ENCODE measurements around the gene DDX10.

GRCh38 chr11:108685419-108686130 is 20.7 kb downstream of the DDX10 start:
- TF ChIP-seq POLR2A (IDR thresholded peaks at IDR 0.05) (no peak), CTCF (IDR thresholded peaks at IDR 0.05) (no peak), POLR2AphosphoS5 (IDR thresholded peaks at IDR 0.05) (no peak)
